HG03439 (cell line): ENCODE results near the gene LRP11.
"Not testable (repeated sequence)": the region's sequence is repeated elsewhere in the genome, so short reads cannot be mapped to it uniquely, and the experiment has no call there.

ENCODE experiments used
- ATAC-seq: cut with Tn5 transposase; IDR thresholded peaks from one replicate; pipeline ENCODE4 v1.9.1; 2021; ENCODE audit warnings: mild to moderate bottlenecking, moderate library complexity; ENCODE audit not compliant: unreplicated experiment

Gene LRP11

DNA sequence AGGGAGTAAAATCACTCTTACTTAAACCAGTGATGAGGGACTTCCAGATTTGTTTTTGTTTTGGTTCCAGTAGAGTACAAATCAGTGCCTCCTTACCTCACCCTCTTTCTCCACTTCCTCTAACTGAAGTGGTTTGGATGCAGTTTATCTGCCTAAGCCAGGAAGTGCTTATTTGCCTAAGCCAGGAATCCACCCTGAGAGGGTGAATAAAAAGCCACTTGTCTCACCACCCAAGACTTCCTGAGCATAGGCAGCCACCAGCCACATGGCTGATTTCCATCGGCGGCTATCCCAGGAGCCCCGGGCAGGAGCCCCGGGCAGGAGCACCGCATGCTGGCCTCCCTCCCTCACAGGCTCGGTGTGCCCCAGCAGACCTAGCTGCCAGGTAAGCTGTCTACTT is 12.0 kb downstream of the LRP11 start:
- ATAC-seq, result no peak

DNA sequence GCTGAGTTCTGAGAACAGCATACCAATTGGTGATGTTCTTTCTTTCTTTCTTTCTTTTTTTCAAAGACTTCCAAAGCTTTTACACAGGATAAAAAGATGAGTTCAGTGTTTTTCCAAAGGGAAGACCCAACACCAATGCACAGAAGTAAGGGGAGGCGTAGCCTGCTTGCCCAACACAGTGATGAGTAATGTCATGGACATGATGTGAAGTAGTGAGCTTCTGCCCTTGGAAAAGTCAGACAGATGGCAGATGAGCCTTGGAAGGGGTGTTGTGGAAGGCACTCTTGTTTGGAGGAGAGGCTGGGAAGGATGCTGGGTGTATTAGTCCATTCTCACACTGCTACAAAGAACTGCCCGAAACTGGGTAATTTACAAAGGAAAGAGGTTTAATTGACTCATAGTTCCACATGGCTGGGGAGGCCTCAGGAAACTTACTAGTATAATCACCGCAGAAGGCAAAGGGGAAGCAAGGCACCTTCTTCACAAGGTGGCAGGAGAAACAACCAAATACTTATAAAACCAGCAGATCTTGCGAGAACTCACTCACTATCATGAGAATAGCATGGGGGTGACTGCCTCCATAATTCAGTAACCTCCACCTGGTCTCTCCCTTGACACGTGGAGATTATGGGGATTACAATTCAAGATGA is 12.6 kb downstream of the LRP11 start:
- no peak for ATAC-seq

DNA sequence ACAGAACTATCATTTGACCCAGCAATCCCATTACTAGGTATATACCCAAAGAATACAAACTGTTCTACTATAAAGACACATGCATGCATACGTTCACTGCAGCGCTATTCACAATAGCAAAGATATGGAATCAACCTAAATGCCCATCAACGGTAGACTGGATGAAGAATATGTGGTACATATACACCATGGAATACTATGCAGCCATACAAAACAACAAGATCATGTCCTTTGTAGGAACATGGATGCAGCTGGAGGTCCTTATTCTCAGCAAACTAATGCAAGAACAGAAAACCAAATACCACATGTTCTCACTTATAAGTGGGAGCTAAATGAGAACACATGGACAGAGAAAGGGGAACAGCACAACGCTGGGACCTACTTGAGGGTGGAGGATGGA is 15.8 kb downstream of the LRP11 start:
- not testable (repeated sequence) for ATAC-seq

DNA sequence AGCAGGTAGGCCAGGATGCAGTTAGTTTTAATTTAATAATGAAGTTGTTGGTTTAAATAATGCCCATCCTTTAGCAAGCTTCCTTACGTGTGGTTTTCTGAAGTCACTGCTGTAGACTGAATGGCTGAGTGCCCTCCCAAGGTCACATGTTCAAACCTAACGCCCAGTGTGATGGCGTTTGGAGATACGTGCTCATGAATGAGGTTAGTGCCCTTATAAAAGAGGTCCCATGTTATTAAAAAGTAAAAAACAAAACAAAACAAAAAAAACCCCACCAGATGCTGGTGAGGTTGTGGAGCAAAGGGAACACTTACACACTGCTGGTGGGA is 16.3 kb downstream of the LRP11 start:
- no peak for ATAC-seq

DNA sequence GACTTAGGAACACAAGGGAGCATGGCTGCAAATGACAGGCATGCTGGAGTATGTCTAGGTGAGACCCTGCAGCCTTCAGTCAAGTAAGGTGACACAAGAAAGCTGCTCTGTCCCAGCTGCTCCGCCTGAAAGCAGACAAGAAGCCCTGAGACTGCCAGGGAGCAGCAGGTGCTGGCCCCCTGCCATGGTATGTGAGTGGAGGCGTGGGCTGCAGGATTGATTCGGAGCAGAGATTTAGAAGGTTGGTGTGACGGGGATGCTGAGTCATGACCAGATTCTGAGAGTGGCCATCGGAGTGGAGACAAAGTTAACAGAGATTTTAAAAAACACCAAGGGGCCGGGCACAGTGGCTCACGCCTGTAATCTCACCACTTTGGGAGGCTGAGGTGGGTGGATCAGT is 17.8 kb downstream of the LRP11 start:
- ATAC-seq, result no peak

DNA sequence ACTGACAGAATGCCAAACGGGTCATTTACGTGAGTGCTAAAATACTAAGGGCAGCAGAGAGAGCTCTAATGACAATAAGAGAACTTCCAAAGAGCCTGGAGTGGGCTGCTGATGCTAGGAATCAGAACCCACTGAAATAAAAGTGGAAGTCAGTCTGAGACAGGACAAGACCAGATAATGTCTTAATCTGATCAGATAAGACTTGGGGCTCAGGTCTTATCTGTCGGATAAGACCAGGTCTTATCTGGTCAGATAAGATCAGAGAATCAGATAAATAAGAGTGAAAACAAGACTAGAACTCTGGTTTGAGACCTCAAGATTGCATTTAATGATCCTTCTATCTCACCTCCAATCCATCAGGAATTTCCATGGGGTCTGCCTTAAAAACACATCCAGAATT is 18.6 kb downstream of the LRP11 start:
- ATAC-seq, result no peak

DNA sequence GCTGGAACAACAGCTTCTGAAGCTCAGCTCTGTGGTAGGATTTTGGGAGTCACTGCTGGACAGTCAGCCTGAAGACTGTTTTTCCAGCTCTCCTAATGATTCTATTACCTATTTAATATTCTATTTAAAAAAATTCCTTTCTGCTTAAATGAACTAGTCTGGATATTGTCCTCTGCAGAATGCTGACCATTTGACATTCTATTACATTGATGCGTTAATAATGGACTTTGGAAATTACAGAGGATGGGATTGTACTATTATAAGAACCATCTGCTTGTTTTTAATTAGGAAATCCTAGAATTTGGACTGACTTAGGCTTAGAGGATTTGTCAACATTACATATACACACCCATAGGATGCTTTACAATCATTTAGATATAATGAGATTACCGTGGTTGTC is 19.7 kb downstream of the LRP11 start:
- no peak for ATAC-seq

DNA sequence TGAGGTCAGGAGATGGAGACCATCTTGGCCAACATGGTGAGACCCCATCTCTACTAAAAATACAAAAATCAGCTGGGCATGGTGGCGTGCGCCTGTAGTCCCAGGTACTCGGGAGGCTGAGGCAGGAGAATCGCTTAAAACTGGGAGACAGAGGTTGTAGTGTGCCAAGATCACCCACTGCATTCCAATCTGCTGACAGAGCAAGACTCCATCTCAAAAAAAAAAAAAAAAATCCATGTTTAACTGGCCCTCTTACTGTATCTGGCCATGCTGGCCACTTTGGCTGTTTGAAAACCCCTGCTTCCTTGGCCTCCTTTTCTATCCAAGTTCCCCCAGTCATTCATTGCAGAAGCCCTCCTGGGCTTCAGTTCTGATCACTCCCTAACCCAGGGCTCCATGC is 20.1 kb downstream of the LRP11 start:
- not testable (repeated sequence) for ATAC-seq

DNA sequence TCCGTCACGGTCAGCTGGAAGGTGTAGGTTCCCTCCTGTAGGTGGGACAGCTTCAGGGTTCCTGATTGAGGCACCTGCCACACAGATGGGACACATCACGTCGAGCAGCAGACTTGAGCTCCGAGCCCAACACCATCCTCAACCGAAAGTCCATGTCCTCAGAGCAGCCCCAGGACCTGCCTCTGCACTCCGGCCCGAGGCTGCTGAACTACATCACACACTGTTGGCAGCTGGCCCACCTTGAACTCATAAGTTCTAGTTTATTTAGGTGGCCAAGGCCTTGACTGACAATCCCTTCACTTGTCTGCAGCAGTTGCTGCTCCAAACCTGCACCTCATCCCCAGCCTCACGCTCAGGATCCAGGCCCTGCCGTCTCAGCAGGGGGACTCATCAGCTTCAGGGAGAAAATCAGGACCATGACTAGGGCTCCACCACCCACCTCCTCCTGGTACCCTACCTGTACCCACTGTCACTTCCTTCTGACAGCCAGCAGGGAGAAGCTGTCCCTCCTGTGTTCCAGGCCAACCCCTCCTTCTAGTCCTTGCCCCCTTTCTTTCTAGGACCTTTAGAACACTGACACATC is 21.0 kb downstream of the LRP11 start:
- ATAC-seq, result no peak

DNA sequence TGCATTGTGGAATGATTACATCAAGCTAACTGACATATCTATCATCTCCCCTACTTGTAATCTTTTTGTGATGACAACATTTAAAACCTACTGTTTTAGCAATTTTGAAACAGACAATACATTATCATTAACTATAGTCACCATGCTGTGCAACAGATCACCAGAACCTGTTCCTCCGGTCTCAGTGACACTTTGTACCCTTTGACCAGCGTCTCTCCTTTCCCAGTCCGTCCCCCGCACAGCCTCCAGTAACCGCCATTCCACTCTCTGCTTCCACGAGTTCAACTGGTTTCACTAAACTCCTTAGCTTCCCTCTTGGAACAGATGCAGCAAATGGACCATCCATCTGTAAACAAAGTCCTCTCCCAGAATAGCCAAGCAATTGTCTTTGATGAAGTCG is 21.8 kb downstream of the LRP11 start:
- no peak for ATAC-seq

DNA sequence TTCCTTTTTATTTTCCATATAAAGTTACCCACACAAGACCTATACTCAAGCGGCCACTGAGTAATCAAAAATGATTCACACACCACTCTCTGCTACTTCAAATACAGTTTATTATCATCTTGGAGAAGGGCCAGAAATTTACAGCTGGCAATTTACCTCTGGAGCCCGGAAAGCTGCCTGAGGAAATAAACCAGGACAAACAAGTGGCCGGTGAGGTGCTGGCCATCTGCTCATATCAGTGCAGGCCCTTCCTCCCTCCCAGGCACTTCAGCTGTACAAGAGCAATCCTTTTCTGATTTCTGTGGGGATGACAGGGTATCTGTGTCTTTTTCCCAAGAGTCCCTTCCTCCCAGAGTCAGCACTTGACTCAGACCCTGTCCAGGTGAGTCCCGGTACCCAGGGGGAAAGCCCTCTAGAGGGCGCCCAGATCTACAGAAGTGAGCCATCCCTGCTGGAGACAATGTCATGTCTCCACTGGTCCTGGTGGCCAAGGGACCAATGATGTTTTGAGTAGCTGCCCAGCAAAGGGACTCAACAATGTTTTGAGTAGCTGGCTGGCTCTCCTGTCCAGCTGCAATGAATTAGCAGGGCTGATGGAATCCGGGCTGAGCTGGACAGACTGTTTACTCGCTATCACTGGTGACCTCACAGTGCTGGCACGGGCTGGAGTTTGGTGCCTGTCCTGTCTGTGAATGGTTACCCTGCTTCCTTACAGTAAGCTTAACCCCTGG is 23.6 kb downstream of the LRP11 start:
- ATAC-seq, result no peak

DNA sequence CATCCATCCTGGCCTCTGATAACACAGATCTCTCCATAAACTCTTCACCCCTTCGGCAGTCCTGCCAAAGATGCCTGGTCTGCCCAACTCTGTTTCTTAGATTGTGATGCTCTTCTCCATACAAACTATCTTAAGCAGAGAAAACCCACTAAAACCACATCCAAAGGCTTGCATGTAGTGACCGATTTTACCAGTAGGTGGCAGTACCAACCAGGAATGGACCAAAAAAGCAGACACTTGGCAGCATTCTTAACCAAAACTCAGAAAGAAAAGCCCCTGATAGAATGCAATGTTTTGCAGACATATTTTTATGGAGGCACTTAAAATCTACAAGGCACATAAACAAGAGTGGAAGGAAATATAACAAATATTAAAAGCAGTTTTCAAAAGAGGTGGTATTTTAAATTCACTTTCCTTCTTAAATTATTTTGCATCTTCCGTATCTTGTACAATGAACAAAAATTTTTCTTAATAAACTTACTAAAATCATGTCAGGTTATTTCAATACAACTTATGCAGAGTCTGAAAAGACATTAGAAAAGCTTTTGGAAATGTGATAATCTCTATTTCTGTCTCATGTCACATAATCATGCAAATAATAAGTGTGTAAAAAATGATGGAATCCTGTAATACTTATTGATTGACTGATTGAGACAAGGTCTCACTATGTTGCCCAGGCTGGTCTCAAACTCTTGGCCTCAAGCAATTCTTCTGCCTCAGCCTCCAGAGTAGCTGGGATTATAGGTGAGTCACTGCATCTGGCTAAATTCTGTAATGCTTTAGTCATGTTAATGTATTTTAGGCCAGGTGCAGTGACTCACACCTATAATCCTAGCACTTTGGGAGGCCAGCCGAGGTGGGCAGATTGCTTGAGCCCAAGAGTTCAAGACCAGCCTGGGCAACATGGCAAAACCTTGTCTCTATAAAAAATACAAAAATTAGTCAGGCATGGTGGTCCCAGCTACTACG is 29.4 kb downstream of the LRP11 start:
- ATAC-seq, result no peak

DNA sequence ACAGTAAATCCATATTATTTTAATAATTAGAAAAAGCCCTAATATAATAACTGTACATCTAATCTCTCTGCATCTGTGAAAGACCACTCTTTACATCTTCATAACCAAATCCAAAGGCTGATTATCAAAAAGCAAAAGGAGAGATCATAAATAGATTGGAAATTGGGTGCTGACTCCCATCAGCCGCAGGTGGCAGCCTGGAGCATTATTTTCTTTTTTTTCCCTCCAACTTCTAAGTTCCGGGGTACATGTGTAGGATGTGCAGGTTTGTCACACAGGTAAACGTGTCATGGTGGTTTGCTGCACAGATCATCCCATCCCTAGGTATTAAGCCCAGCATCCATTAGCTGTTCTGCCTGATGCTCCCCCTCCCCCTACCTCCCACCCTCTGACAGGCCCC is 30.5 kb downstream of the LRP11 start:
- ATAC-seq, result no peak

DNA sequence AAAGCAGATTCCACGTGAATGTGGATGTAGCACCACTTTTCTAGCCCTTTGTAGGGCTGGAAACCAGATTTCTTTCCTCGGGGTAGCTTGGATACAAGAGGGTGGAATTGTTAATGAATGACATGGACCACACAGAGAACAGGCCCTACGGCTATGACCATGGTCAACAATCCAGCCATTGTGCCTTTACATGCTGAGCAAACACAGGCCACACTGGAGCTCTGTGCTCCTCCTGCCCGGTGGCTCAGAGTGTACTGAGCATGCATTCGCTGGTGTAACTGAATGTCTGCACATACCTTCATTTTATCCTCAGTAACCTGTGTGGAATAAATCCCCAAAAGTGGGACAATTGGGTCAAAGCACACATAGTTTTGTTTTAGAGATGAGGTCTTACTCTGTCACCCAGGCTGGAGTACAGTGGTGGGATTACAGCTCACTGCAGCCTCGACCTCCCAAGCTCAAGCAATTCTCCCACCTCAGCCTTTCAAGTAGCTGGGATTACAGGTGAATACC is 32.8 kb downstream of the LRP11 start:
- ATAC-seq, result no peak

DNA sequence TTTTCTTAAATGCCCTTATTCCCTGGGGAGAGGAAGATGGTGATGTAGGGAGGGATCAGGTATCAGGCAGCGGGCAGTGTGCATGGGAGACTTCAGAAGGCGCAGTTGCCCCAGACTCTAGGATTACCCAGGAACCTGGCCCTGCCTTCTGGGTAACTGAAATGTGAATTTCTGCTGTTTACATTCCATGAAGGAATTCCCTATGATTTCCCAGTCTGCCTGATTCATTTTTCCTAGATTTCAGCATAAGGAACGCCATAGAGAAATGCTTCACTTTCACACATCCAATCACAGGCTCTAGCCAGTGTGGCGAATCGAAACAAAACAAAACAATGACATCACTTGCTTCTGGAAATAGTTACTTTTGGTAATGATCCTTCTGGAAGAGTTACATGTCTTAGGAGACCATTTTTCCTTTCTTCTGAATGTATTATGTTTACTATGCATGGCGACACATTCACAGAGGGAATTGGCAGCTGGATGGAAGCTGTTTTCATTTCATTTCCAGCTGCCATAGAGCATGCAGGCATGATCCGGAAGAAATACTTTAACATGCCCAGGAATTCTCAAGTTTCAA is 33.3 kb downstream of the LRP11 start:
- no peak for ATAC-seq

DNA sequence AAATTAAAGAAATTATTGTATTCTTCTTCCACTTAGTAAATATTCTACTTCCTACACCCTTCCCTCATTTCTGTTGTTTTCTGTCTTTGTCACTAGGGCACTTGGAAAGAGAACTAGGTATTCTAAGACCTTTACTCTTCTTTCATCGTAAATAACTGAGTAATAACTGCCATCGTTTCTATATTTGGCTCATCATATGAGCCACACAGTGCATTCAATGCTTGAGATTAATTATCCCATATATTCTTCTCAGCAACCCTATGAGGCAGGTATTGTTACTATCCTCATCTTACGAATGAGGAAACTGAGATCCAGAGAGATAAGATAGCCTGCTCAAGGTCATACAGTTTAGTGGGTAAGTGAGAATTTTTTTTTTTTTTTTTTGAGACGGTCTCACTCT is 38.9 kb downstream of the LRP11 start:
- no peak for ATAC-seq

DNA sequence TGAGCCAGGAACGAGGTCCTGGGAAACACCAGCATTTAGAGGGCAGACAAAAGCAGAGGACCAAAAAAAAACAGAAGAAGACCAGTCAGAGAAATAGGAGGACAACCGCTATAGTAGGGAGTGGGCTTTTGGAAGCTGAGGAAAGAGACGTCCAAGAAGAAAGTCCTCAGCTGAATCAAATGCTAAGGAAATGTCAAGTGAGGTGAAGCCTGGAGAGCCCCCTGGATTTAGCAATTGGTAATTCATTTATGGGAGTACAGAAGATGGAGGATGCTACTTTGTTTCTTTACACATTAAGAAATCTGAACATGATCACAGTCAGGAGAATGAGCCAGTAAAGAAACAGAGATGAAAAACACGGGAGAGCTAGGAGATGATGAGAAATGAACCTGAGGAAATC is 41.1 kb downstream of the LRP11 start:
- ATAC-seq, result no peak

DNA sequence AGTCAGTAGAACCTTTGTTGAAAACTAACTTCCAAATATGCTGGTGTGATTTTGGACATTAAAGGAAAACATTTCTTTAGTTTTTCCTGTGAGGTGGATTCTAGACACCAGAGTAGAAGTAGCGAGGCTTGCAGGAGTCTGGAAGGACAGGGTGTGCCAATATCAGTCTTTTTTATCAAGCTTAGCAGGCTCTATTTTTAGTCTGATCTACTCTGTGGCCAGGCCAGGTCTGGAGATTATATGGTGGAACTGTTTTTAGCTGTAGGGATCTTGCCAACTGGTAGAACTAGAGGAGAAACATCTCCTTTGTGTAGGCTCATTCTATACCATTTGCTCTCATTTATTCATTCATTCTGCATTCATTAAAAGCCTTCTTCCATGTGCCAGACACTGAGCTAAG is 42.7 kb downstream of the LRP11 start:
- no peak for ATAC-seq

DNA sequence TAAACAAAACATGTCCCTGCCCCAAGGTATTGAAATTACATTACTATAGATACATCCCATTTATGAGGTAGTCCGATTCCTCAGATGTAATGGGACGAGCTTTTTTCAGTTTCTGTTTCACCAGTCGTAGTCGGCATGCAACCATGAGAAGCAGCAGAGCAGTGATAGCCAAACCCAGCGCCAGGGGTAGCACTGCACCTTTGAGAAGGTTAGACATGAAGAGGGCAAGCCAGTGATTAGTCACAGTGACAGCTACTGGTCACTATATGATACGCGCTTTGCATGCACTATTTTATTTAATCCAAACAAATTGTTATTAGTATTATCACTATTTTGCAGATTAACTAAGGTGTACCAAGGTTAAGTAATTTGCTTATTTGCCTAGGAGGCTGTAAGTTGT is 43.7 kb downstream of the LRP11 start:
- no peak for ATAC-seq

DNA sequence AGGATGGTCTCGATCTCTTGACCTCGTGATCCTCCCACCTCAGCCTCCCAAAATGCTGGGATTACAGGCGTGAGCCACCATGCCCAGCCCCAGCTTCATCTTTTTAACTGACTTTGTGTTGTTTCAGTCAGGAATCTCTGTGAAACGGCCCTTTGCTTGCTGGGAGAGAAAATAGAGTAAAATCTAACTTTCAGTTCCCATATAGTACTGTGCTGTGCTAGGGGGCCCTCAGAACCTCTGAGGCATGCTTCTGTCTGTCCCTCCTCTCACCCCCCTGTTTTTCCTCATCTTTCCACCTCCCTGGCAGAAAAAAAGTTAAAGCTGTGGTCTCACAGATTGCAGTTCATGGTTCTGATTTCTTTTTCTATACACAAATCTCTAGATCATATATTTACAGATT is 48.4 kb downstream of the LRP11 start:
- ATAC-seq, result no peak

DNA sequence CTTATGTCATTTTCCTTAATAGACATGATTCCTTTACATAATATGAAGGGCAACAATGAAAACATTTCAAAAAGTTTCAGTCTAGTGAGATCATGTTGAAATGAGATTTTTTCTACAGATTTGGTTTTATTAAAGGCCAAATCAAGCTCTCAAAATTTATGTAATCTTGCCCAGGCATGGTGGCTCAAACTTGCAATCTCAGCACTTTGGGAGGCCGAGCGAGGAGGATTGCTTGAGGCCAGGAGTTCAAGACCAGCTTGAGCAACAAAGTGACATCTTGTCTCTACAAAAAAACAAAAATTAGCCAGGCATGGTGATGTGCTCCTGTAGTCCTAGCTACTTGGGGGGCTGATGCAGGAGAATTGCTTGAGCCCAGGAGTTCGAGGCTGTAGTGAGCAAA is 50.8 kb downstream of the LRP11 start:
- ATAC-seq, result no peak
